GM19328 (cell line): Measurements from ENCODE around the gene ZFYVE28.
A peak's percentile ranks its signal among the peaks of the same experiment; 100 is the strongest.

Experiments used
- ATAC-seq: cut with Tn5 transposase; IDR thresholded peaks from one replicate; pipeline ENCODE4 v1.9.1; 2021; ENCODE audit warnings: mild to moderate bottlenecking, moderate library complexity; ENCODE audit not compliant: unreplicated experiment

Gene ZFYVE28

GRCh38 chr4:2252530-2253091, 165.8 kb downstream of the ZFYVE28 start:
- ATAC-seq: no peak

DNA sequence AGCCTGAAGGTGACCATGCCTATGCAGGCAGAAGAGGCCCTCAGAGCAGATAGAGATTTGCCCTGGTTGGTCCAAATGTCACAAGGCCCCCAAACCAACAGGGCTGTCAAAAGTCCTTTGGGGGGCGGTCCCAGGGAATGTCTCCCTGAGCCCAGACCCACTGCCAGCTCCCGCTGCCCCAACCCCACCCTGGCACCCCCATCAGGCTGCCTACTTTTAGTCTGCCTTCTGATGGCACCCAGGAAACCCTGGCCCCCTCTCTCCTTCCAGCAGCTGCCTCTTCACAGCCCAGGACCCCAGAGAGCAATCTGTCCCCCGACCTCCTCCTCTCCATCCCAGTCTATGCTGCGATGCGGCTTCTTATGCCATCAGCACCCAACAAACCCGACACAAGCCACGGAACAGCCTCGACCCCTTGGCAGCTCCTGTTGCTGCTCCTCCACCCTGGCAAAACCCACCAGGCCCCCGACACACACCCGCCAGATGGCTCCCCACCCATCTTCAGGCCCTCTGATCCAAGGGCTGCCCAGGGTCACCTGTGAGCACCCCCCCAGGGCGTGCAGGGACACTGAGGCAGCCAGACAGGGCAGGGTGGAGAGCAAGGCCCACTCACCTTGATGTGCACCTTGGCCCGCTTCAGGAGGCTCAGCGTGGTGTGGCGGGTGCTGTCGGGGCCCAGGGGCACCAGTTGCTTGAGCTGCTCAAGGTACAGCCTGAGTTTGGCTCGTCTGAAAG, 166.5 kb downstream of the ZFYVE28 start:
- ATAC-seq: no peak

DNA sequence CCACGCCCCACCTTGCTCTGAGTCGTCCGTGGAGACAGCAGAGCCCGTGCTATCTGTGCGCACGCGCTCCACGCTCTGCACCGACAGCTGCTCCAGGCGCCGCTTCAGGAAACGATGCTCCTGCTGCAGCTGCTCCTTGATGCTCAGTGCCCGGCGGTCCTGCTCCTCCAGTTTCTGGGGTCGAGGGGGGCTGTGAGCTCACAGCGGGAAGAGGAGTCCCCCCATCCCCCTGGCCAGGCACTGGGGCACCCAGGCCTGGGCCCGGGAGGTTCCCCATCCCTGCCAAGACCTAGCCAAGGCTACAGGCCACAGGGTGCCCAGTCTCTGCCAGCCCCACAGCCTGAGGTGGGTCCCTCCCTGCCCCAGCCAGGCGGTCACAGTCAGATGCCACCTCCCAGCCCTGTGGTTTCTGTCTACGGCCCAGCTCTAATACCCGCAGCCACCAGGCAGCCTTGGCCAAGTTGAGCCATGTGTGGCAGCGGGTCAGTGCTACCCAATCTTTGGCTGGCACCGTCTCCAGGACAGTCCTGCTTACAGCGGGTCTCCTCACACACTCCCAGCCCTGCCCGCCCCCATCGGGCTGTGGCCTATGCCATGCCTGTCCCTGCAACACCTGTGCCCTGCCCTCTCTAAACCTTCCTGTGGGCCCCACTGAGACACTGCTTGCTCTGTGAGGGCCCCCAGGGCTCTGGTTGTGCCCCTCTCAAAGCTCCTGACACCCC, 167.2 kb downstream of the ZFYVE28 start:
- ATAC-seq: no peak

- ATAC-seq: no peak
These were observed 167.9 kb downstream of the ZFYVE28 start for GRCh38 chr4:2250357-2251072.

- no peak for ATAC-seq
These were observed 168.7 kb downstream of the ZFYVE28 start for GRCh38 chr4:2249526-2250356.

- no peak for ATAC-seq
These were observed 169.6 kb downstream of the ZFYVE28 start for GRCh38 chr4:2248821-2249261.

GRCh38 chr4:2248044-2248780, 170.2 kb downstream of the ZFYVE28 start:
- ATAC-seq: no peak

GRCh38 chr4:2247128-2248043, 171.1 kb downstream of the ZFYVE28 start:
- no peak for ATAC-seq

DNA sequence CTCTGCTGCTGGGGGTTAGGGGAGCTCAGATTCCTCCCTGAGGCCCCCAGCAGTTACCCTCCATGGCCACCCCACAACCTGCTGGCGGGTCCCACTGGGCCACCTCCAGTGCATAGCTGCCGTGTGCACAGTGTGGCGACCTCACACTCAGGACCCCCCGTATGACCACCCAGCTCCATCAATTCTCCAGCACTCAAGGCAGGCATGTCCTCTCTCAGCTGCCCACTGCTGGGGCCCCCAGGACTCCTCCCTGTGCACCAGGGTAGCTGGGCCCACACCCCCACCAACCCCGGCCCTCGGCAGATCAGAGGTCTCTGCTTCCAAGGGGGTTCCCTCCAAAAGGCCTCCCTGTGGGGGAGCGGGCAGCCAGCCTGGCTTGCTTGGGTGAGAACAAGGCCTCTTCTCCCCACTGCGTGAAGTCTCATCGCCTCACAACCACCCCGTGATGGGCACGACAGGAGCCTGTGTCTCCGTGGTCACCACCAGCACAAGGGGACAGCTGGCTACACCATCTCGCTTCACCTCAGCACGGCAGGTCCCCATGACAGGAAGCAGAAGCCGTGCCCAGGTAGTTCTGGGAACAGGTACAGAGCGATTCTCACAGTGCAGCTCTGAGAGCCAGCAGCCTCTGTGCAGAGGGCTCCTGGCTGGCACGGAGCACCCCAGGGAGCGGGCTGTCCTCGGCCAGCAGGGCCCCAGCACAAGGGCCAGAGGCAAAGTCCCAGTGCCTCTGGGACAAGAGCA, 171.9 kb downstream of the ZFYVE28 start:
- no peak for ATAC-seq

GRCh38 chr4:2245787-2246275, 172.6 kb downstream of the ZFYVE28 start:
- no peak for ATAC-seq

GRCh38 chr4:2245057-2245786, 173.2 kb downstream of the ZFYVE28 start:
- no peak for ATAC-seq

DNA sequence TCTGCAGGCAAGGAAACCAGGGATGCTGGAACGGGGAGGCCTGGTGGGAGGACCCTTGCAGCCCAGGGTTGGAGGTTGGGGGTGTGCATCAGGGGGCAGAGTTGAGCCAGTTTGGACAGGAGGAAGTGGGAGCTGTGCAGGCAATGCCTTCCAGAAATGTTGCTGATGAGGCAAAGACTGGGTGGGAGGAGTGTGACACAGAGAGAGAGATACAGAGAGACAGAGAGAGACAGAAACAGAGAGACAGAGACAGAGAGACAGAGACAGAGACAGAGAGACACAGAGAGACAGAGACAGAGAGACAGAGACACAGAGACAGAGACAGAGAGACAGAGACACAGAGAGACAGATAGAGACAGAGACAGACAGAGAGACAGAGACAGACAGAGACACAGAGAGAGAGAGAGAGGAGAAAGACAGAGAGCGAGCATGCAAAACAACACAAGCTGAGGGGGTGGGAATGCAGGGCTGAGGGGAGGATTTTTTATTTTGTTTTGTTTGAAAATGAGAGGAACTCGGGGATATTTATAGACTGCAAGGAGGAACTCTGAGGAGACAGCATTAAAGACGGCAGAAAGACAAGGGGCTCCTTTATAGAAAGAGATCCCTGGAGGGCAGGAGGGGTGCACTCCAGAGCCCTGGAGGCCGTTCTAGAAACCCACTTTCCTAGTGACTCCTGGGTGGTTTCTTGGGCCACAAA, 174.6 kb downstream of the ZFYVE28 start:
- no peak for ATAC-seq

- peak; percentile 89 for ATAC-seq
These were observed 176.8 kb downstream of the ZFYVE28 start, which contains the start of the genes HAUS3 and POLN for GRCh38 chr4:2241410-2242353. Gene HAUS3, minus strand, starts transcription at chr4:2242121. Its CDS starts 1,175 bp downstream, at chr4:2240946. Gene POLN, minus strand, starts transcription at chr4:2242121. Its CDS starts 12,890 bp downstream, at chr4:2229231.

DNA sequence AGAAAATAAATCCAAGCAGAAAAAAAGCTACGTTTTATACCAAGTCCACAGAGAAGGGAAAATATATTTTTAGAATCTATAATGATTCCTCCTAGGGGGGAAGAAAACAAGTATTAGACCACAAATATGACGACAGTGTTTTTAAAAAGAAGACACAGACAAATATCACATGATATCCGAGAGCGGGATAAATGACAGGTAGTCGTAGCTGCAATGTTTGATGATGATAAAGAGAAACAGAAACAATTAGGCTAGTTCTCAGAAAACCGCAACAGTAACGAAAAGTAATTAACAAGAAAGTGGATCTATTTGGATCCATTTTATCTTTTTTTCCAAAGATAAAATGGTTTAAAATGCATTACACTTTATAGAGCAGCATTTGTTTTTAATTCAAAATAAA, 177.4 kb downstream of the ZFYVE28 start:
- no peak for ATAC-seq

DNA sequence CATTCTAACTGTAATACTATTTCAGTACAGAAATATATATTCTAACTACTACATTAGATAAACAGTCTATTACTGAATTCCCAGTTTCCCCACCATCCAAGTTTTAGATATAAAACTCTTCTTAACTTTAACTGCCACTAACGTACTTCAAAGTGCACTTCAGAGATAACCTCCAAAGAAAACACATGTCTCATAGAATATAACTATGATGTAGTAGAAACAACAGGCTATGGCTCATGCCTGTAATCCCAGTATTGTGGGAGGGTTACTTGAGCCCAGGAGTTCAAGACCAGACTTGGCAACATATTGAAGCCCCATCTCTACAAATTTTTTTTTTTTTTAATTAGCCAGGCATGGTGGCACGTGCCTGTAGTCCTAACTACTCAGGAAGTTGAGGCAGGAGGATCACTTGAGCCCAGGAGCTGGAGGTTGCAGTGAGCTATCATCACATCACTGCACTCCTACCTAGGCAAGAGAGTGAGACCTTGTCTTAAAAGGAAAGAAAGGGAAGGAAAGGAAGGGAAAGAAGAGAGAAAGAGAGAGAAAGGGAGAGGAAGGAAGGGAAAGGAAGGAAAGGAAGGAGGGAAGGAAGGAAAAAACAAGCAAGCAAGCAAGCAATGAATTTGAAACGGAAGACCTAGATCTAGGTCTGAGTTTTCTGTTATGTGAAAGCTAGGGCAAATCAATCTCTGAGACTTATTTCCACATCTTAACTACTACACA, 181.3 kb downstream of the ZFYVE28 start:
- no peak for ATAC-seq
